ENCODE results near the gene TBX6. TPM values are rescaled to one million over a fixed set of nuclear protein-coding genes. Genes with fewer than 3 reads are reported as not detected.
A peak's percentile ranks its signal among the peaks of the same experiment; 100 is the strongest.
"Not testable (repeated sequence)": the region's sequence is repeated elsewhere in the genome, so short reads cannot be mapped to it uniquely, and the experiment has no call there.

The TBX6 gene
- under 1 TPM; 0.18 to 0.64 (median 0.41) TPM for polyA plus RNA-seq (ENCODE audit: low read depth in 6 of 6)

GRCh38 chr16:30091474-30092372, at the start of gene TBX6:
TBX6 (minus strand) TSS chr16:30091924; CDS start chr16:30091193, 731 bp downstream.
- peaks cover 31 to 50% (median 40%) of the 10 kb centered on the region in 3 donors for H3K4me1 Mint-ChIP-seq
- H3K4me3 Mint-ChIP-seq, result peak within 1 kb of the TSS; percentile 86 to 97 (median 94)
- peak; percentile 95 for DNase-seq
- peak within 1 kb of the TSS; percentile 87 to 99 (median 98) for H3K27ac Mint-ChIP-seq
- H3K36me3 Mint-ChIP-seq, result peaks cover 11 to 13% of the 10 kb centered on the region in 2 donors
- peak; percentile 72 to 73 for ATAC-seq (ENCODE audit: low read depth in 2 of 2)
- peaks cover 0 to 5% (median 3%) of the 10 kb centered on the region in 7 donors for H3K9me3 Mint-ChIP-seq
- no peaks in the 10 kb centered on the region for H3K27me3 Mint-ChIP-seq

GRCh38 chr16:30139583-30140481, 48.1 kb upstream of the TBX6 start:
- Mint-ChIP-seq H3K4me3 (peak overlapping the region in 3 of 8 donors; percentile 27 to 33 (median 30)), H3K36me3 (no peaks in the 10 kb centered on the region), H3K9me3 (no peaks in the 10 kb centered on the region), H3K4me1 (peaks cover 11 to 14% (median 14%) of the 10 kb centered on the region in 3 donors), H3K27ac (peak overlapping the region in 1 of 6 donors; percentile 0), H3K27me3 (no peaks in the 10 kb centered on the region)
- DNase-seq (no peak), ATAC-seq (ENCODE audit: low read depth in 2 of 2) (no peak)

DNA sequence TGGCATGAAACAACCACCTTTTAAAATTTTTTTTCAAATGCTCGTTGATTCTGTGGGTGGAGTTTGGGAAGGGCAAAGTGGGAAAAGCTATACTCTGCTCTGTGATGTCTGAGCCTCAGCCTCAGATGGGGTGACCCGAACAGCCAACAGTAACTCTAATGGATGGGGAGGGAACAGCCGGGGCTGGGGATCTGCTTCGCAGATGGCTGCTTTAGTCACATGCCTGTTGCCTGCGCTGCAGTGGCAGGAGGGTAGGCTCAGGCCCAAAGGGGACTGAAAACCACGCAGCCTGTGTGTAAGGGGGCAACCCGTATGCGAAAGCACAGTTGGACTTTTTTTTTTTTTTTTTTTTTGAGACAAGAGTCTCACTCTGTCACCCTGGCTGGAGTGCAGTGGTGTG, 46.2 kb upstream of the TBX6 start:
- ATAC-seq (ENCODE audit: low read depth in 2 of 2) (no peak), DNase-seq (no peak)
- Mint-ChIP-seq H3K4me1 (peaks cover 7 to 9% (median 9%) of the 10 kb centered on the region in 3 donors), H3K27me3 (no peaks in the 10 kb centered on the region), H3K9me3 (no peaks in the 10 kb centered on the region), H3K27ac (peak overlapping the region in 1 of 6 donors; percentile 52), H3K4me3 (no peak overlapping the region), H3K36me3 (no peaks in the 10 kb centered on the region)

DNA sequence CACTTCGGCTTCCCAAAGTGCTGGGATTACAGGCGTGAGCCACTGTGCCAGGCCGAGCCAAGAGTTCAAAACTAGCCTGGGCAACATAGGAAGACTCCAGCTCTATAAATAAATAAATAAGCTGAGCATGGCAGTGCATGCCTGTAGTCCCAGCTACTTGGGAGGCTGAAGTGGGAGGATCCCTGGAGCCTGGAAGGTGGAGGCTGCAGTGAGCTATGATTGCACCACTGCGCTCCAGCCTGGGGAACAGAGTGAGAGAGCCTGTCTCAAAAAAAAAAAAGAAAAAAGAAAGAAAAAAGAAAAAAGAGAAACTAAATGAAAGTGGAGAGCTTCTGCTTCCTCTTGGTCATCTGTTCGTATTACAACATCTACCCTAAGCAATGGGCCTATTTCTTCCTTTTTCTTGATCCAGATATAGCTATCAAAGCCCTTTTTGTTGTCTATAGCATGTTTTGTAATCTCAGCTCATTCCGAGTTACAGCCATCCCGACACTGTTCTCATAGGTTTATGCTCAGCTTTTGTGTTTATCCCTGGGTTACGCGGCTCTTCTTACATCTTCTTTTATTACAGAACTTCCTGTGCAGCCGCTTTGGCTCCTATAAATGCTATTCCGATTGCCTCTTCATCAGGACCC, 45.4 kb upstream of the TBX6 start:
- Mint-ChIP-seq H3K27me3 (no peaks in the 10 kb centered on the region), H3K4me3 (no peak overlapping the region), H3K9me3 (no peaks in the 10 kb centered on the region), H3K36me3 (no peaks in the 10 kb centered on the region), H3K4me1 (peaks cover 7 to 9% (median 9%) of the 10 kb centered on the region in 3 donors), H3K27ac (no peak overlapping the region)
- DNase-seq (no peak), ATAC-seq (ENCODE audit: low read depth in 2 of 2) (no peak)

GRCh38 chr16:30132591-30132990, 40.9 kb upstream of the TBX6 start:
- Mint-ChIP-seq H3K4me3 (no peak overlapping the region), H3K36me3 (no peaks in the 10 kb centered on the region), H3K4me1 (peaks cover 0 to 3% (median 0%) of the 10 kb centered on the region in 3 donors), H3K9me3 (no peaks in the 10 kb centered on the region), H3K27me3 (no peaks in the 10 kb centered on the region), H3K27ac (no peak overlapping the region)
- ATAC-seq (ENCODE audit: low read depth in 2 of 2) (no peak), DNase-seq (no peak)

GRCh38 chr16:30131869-30132475, 40.2 kb upstream of the TBX6 start:
- H3K36me3 Mint-ChIP-seq, result no peaks in the 10 kb centered on the region
- no peak overlapping the region for H3K4me3 Mint-ChIP-seq
- DNase-seq (no peak), ATAC-seq (ENCODE audit: low read depth in 2 of 2) (no peak)
- H3K27me3 Mint-ChIP-seq, result no peaks in the 10 kb centered on the region
- no peak overlapping the region for H3K27ac Mint-ChIP-seq
- H3K9me3 Mint-ChIP-seq, result no peaks in the 10 kb centered on the region
- peaks cover 0 to 3% (median 0%) of the 10 kb centered on the region in 3 donors for H3K4me1 Mint-ChIP-seq

GRCh38 chr16:30127993-30128392, 36.3 kb upstream of the TBX6 start:
- DNase-seq (no peak), ATAC-seq (ENCODE audit: low read depth in 2 of 2) (no peak)
- Mint-ChIP-seq H3K27me3 (no peaks in the 10 kb centered on the region), H3K4me1 (peaks cover 0 to 6% (median 0%) of the 10 kb centered on the region in 3 donors), H3K4me3 (no peak overlapping the region), H3K9me3 (no peaks in the 10 kb centered on the region), H3K36me3 (no peaks in the 10 kb centered on the region), H3K27ac (no peak overlapping the region)

DNA sequence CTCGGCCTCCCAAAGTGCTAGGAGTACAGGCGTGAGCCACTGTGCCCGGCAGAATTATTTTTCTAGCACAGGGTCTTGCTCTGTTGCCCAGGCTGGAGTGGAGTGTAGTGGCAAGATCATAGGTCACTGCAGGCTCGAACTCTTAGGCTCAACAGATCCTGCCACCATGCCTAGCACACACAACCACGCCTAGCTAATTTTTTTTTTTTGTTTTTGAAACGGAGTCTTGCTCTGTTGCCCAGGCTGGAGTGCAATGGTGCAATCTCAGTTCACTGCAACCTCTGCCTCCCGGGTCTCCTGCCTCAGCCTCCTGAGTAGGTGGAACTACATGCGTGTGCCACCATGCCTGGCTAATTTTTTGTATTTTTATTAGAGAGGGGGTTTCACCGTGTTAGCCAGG, 34.0 kb upstream of the TBX6 start:
- not testable (repeated sequence) for DNase-seq; H3K36me3 Mint-ChIP-seq; H3K27ac Mint-ChIP-seq; H3K27me3 Mint-ChIP-seq; ATAC-seq (ENCODE audit: low read depth in 2 of 2); H3K9me3 Mint-ChIP-seq
- Mint-ChIP-seq H3K4me1 (peaks cover 10 to 22% (median 16%) of the 10 kb centered on the region in 3 donors), H3K4me3 (peak overlapping the region in 1 of 8 donors; percentile 39)

DNA sequence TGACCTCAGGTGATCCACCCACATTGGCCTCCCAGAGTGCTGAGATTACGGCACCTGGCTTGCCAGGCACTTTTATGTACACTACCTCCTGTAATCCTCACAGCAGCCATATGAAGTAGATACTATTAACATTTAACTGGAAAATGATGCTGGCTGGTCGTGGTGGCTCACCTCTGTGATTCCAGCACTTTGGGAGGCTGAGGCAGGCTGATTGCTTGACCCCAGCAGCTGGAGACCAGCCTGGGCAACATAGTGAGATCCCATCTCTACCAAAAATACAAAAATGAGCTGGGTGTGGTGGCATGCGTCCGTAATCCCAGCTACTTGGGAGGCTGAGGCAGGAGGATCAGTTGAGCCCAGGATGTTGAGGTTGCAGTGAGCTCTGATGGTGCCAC, 33.3 kb upstream of the TBX6 start:
- Mint-ChIP-seq H3K9me3 (no peaks in the 10 kb centered on the region), H3K27me3 (no peaks in the 10 kb centered on the region), H3K4me3 (peak overlapping the region in 1 of 8 donors; percentile 75), H3K27ac (no peak overlapping the region), H3K36me3 (no peaks in the 10 kb centered on the region), H3K4me1 (peaks cover 16 to 29% (median 23%) of the 10 kb centered on the region in 3 donors)
- no peak for ATAC-seq (ENCODE audit: low read depth in 2 of 2)
- DNase-seq, result no peak

DNA sequence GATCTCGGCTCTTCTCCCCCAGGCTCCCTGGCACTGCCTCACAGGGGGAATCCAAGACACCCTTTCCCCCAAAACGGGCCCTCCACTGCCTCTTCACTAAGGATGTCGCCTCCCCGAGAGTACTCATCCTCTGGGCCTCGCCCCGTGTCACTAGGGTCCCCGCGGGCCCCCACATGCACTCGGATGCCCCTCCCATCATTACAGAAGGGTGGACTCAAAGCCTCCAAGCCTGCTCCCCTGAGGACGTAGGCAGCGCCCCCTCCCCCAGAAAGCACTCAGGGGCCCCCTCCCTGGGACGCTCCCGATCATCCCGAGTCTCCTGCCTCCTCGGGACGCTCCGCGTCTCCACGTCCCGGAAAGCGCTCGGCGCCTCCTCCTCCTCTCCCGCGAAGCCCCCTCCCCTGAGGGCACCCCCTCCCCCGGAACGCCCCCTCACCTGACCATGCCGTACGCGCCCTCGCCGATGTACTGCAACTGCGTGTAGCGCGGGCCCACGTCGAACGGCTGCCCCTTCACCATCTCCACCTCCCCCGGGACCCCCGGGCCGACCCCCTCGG, 31.0 kb upstream of the TBX6 start:
- peak overlapping the region; percentile 80 to 97 (median 88) for H3K4me3 Mint-ChIP-seq
- H3K4me1 Mint-ChIP-seq, result peaks cover 16 to 38% (median 25%) of the 10 kb centered on the region in 3 donors
- peak; percentile 16 for ATAC-seq (ENCODE audit: low read depth in 2 of 2)
- DNase-seq, result no peak
- no peaks in the 10 kb centered on the region for H3K9me3 Mint-ChIP-seq
- no peaks in the 10 kb centered on the region for H3K36me3 Mint-ChIP-seq
- H3K27me3 Mint-ChIP-seq, result no peaks in the 10 kb centered on the region
- H3K27ac Mint-ChIP-seq, result peak overlapping the region in 5 of 6 donors; percentile 44 to 92 (median 80)

- Mint-ChIP-seq H3K36me3 (no peaks in the 10 kb centered on the region), H3K27me3 (no peaks in the 10 kb centered on the region), H3K4me3 (peak overlapping the region; percentile 80 to 97 (median 88)), H3K9me3 (no peaks in the 10 kb centered on the region), H3K4me1 (peaks cover 16 to 38% (median 25%) of the 10 kb centered on the region in 3 donors), H3K27ac (peak overlapping the region; percentile 16 to 92 (median 73))
- DNase-seq (no peak), ATAC-seq (ENCODE audit: low read depth in 2 of 2) (no peak)
Observed at GRCh38 chr16:30121741-30122571, 30.2 kb upstream of the TBX6 start.

All from naive B cell (primary cell).